ENCODE measurements around the gene CYB5RL. TPM values are rescaled to one million over a fixed set of nuclear protein-coding genes. Genes with fewer than 3 reads are reported as not detected.

Gene CYB5RL
- total and polyA plus RNA-seq, 2 donors (not counting 3 experiments of a cell fraction or from before 2014, with no cell fraction given), result 5.8 to 8.6 TPM

- Histone ChIP-seq H3K27ac (ENCODE audit: insufficient read depth, low read depth, low read length) (no peak overlapping the region), H3K4me3 (replicated peaks in 1 of 3; ENCODE audit: insufficient read depth in 1 of 3, low read depth in 1 of 3, low read length in 3 of 3) (no peak overlapping the region), H3K27me3 (ENCODE audit: control insufficient read depth in 2 of 2, insufficient read depth in 2 of 2, low read length in 2 of 2) (peaks cover 0 to 3% of the 10 kb centered on the region in 2 experiments), H3K9me1 (replicated peaks; ENCODE audit: control insufficient read depth, extremely low read depth, insufficient read depth, low read length) (no peaks in the 10 kb centered on the region), H3K79me2 (ENCODE audit: control insufficient read depth, insufficient read depth, low read length) (no peaks in the 10 kb centered on the region), H3K9ac (replicated peaks; ENCODE audit: extremely low read depth, insufficient read depth, low read length) (no peak overlapping the region), H3K4me2 (ENCODE audit: insufficient read depth, low read length) (no peak overlapping the region), H3K9me3 (replicated peaks; ENCODE audit: control insufficient read depth, insufficient read depth, low read length) (no peaks in the 10 kb centered on the region), H2AFZ (ENCODE audit: low read depth, low read length) (no peak overlapping the region), H3K36me3 (ENCODE audit: control insufficient read depth in 2 of 2, extremely low read depth in 1 of 2, insufficient read depth in 2 of 2, low read length in 2 of 2) (no peaks in the 10 kb centered on the region), H4K20me1 (replicated peaks; ENCODE audit: control insufficient read depth, extremely low read depth, insufficient read depth, low read length) (no peaks in the 10 kb centered on the region), H3K4me1 (ENCODE audit: control insufficient read depth, extremely low read depth, insufficient read depth, low read length) (no peaks in the 10 kb centered on the region)
- TF ChIP-seq JUN (IDR thresholded peaks at IDR 0.05; ENCODE audit: borderline replicate concordance, insufficient read depth, insufficient read length, low read depth) (no peak), FOS (IDR thresholded peaks at IDR 0.05; ENCODE audit: borderline replicate concordance, insufficient read depth, low read length) (no peak)
- intact Hi-C loops (cut with micrococcal nuclease), result no loop called here
- CTCF ChIA-PET, result interaction anchor here (1.0 kb wide), 1 partner anchor 28 kb away, joined by 3 read pairs; no protein-coding TSS in a partner anchor
- dilution Hi-C loops (cut with MboI; ENCODE audit: extremely low pct_ligation_motif_present, low sequenced_read_pairs), result no loop called here
- DNase-seq (ENCODE audit: low read depth, low spot score) (no peak), FAIRE-seq (no peak)
- BruUV-seq (replicated peaks), result no TSS peak
- POLR2A ChIA-PET, result no interaction called here
Observed at GRCh38 chr1:54151013-54151412, 48.8 kb downstream of the CYB5RL start.

Other genes starting within 250 kb of the CYB5RL start
- not detected in 2 replicates for gene LDLRAD1, start 181.8 kb downstream of the CYB5RL start, total RNA-seq
- gene LDLRAD1, start 181.8 kb downstream of the CYB5RL start, polyA plus RNA-seq, result not detected in 2 replicates
- gene TMEM59, start 146.8 kb downstream of the CYB5RL start, total RNA-seq, result 196 and 198 TPM in 2 replicates
- 189 and 281 TPM in 2 replicates for gene TMEM59, start 146.8 kb downstream of the CYB5RL start, polyA plus RNA-seq
- gene TCEANC2, start 146.4 kb downstream of the CYB5RL start, total RNA-seq, result 5.1 and 6.1 TPM in 2 replicates
- gene TCEANC2, start 146.4 kb downstream of the CYB5RL start, polyA plus RNA-seq, result 2.8 and 3.2 TPM in 2 replicates
- 0.12 TPM in 1 of 2 replicates, not detected in the other for gene CDCP2, start 47.0 kb downstream of the CYB5RL start, total RNA-seq
- 0.10 TPM in 1 of 2 replicates, not detected in the other for gene CDCP2, start 47.0 kb downstream of the CYB5RL start, polyA plus RNA-seq
- 109 TPM in 2 replicates for gene MRPL37, start 137 bp upstream of the CYB5RL start, total RNA-seq
- gene MRPL37, start 137 bp upstream of the CYB5RL start, polyA plus RNA-seq, result 35.4 and 45.0 TPM in 2 replicates
- gene SSBP3, start 206.4 kb upstream of the CYB5RL start, total RNA-seq, result 49.5 and 59.4 TPM in 2 replicates
- 44.9 and 46.1 TPM in 2 replicates for gene SSBP3, start 206.4 kb upstream of the CYB5RL start, polyA plus RNA-seq

Data from endothelial cell of umbilical vein (primary cell).